PC-3 (cell line): ENCODE measurements around the gene PTPN14.

Experiments
- EZH2 ChIP-seq: fragments of 300-600 bp; sonication (generic); IDR thresholded peaks from one replicate; pipeline ENCODE4 v1.6.1; 2017; ENCODE audit warnings: antibody characterized with exemption, mild to moderate bottlenecking, low read length; ENCODE audit not compliant: unreplicated experiment
- EZH2phosphoT487 ChIP-seq: fragments of 300-600 bp; sonication (generic); IDR thresholded peaks from 2 replicates; pipeline ENCODE4 v1.6.1; 2018; ENCODE audit warnings: mild to moderate bottlenecking, antibody characterized with exemption, low read length, borderline replicate concordance
- TF ChIP-seq, protein P1 (sequence below): fragments of 300-600 bp; sonication (generic); conservative IDR thresholded peaks from 2 replicates; pipeline ENCODE4 v1.5.1; 2017; ENCODE audit warnings: antibody characterized with exemption, low read depth, mild to moderate bottlenecking, low read length

- no peak for TF ChIP-seq EZH2
- TF ChIP-seq, protein P1, sequence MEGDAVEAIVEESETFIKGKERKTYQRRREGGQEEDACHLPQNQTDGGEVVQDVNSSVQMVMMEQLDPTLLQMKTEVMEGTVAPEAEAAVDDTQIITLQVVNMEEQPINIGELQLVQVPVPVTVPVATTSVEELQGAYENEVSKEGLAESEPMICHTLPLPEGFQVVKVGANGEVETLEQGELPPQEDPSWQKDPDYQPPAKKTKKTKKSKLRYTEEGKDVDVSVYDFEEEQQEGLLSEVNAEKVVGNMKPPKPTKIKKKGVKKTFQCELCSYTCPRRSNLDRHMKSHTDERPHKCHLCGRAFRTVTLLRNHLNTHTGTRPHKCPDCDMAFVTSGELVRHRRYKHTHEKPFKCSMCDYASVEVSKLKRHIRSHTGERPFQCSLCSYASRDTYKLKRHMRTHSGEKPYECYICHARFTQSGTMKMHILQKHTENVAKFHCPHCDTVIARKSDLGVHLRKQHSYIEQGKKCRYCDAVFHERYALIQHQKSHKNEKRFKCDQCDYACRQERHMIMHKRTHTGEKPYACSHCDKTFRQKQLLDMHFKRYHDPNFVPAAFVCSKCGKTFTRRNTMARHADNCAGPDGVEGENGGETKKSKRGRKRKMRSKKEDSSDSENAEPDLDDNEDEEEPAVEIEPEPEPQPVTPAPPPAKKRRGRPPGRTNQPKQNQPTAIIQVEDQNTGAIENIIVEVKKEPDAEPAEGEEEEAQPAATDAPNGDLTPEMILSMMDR = no peak
- TF ChIP-seq EZH2phosphoT487 = no peak
Measured at GRCh38 chr1:214413315-214413714, 138.1 kb downstream of the PTPN14 start.
